Mesothelial cell of epicardium (in vitro differentiated cells): Measurements from ENCODE around the gene PIK3AP1. TPM values are rescaled to one million over a fixed set of nuclear protein-coding genes. Genes with fewer than 3 reads are reported as not detected.

Experiments
- DNase-seq, 2 experiments: peaks; one replicate each; pipeline ENCODE4 v3.0.0; 2021; ENCODE audit warnings: low spot score in 2 of 2; ENCODE audit not compliant: unreplicated experiment in 2 of 2
- H3K27ac Mint-ChIP-seq: 2 replicates; pipeline ENCODE4 v1.8.0; 2021; ENCODE audit warnings: mixed read lengths
- H3K27me3 Mint-ChIP-seq: 2 replicates; pipeline ENCODE4 v1.8.0; 2021; ENCODE audit warnings: low read depth, mixed read lengths
- H3K36me3 Mint-ChIP-seq: 2 replicates; pipeline ENCODE4 v1.8.0; 2021; ENCODE audit warnings: mixed read lengths
- H3K4me1 Mint-ChIP-seq: 2 replicates; pipeline ENCODE4 v1.8.0; 2021; ENCODE audit warnings: mixed read lengths
- H3K4me3 Mint-ChIP-seq: 2 replicates; pipeline ENCODE4 v1.8.0; 2021; ENCODE audit warnings: mild to moderate bottlenecking, moderate library complexity, mixed read lengths
- H3K9me3 Mint-ChIP-seq: 2 replicates; pipeline ENCODE4 v1.8.0; 2021; ENCODE audit warnings: mixed read lengths
- total RNA-seq: library from RNA; stranded (reverse); gene quantifications from 3 replicates; pipeline ENCODE4 v1.2.1, GENCODE V29; 2021
- TF ChIP-seq, protein P1 (sequence below): fragments of 200-600 bp; sonication (generic); IDR thresholded peaks from one replicate; pipeline ENCODE4 v1.5.0; 2021; ENCODE audit warnings: antibody characterized with exemption; ENCODE audit not compliant: unreplicated experiment

Gene PIK3AP1
- total RNA-seq, 1 donor from 2014 or later: 0.36 TPM

DNA sequence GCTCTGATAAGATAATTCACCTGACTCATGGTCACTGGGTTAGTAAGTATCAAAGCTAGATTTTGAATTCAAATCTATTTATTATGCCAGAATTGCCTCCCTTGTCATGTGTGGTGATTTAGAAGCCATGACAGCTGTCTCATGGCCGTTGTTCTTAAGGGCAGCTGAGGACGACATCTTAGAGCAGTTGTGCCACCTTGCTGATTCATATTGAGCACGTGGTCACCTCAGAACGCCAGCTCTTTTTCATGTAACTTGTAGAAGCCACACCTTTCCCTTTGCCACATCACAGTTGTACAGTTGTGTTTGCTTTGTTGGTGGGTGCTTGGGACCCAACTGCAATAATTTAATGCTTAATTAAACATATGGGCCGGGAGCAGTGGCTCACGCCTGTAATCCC, 4.3 kb upstream of the PIK3AP1 start:
- Mint-ChIP-seq H3K27ac (no peak overlapping the region), H3K4me1 (peaks cover 7% of the 10 kb centered on the region), H3K4me3 (no peak overlapping the region), H3K27me3 (peaks cover 39% of the 10 kb centered on the region), H3K9me3 (no peaks in the 10 kb centered on the region), H3K36me3 (no peaks in the 10 kb centered on the region)
- TF ChIP-seq, protein P1, sequence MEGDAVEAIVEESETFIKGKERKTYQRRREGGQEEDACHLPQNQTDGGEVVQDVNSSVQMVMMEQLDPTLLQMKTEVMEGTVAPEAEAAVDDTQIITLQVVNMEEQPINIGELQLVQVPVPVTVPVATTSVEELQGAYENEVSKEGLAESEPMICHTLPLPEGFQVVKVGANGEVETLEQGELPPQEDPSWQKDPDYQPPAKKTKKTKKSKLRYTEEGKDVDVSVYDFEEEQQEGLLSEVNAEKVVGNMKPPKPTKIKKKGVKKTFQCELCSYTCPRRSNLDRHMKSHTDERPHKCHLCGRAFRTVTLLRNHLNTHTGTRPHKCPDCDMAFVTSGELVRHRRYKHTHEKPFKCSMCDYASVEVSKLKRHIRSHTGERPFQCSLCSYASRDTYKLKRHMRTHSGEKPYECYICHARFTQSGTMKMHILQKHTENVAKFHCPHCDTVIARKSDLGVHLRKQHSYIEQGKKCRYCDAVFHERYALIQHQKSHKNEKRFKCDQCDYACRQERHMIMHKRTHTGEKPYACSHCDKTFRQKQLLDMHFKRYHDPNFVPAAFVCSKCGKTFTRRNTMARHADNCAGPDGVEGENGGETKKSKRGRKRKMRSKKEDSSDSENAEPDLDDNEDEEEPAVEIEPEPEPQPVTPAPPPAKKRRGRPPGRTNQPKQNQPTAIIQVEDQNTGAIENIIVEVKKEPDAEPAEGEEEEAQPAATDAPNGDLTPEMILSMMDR: no peak
- no peak for DNase-seq

DNA sequence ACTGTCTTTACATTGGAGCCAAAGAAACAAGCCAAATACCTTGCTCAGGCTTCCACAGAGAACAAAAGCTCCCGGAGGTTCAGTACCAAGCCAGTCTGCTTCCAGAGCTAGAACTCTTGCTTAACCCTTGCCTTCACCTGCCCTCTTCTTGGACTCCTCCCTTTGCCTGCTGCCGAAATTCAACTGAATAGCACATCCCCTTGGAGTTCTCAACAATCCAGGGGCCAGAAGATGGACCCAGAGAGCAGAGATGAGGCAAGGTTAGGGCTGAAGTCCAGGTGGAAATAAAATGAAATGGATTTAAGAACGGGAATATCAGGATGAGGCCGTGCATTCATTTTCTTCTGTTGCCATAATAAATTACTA, 876 bp upstream of the PIK3AP1 start:
- Mint-ChIP-seq H3K27me3 (peaks cover 64% of the 10 kb centered on the region), H3K27ac (no peak overlapping the region), H3K9me3 (no peaks in the 10 kb centered on the region), H3K36me3 (no peaks in the 10 kb centered on the region), H3K4me1 (peaks cover 7% of the 10 kb centered on the region), H3K4me3 (peak overlapping the region; percentile 73)
- no peak for DNase-seq
- TF ChIP-seq, protein P1: no peak

DNA sequence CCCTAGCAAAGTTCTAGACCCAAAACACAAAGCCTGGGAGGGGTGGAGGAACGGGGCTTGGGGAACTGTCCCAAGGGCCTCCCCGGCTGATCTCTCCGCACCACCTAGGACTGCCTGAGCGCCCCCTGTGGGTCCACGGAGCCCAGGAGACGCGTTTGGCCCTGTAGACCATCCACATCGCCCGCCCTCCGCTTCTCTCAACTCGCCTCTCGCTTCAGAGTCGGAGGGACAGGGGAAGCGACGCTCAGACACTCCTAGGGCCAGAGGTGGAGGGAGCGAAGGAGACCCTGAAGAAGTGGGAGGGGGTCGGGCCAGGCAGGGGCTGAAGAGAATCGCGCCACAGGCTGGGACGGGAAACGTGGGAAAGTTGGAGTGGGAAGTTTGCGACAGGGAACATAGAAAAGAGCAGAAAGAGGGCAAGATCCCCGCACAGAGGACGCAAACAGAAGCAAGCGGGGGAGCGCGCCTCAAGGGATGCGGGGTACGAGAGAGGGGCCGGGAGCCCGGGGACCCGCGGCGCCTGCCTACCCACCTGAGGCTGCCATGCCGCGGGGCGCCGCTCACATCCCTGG, 378 bp downstream of the PIK3AP1 start:
- Mint-ChIP-seq H3K4me3 (peak overlapping the region; percentile 85), H3K4me1 (peaks cover 7% of the 10 kb centered on the region), H3K9me3 (no peaks in the 10 kb centered on the region), H3K36me3 (no peaks in the 10 kb centered on the region), H3K27me3 (peaks cover 61% of the 10 kb centered on the region), H3K27ac (no peak overlapping the region)
- peak; percentile 27 to 45 for DNase-seq
- TF ChIP-seq, protein P1: no peak

DNA sequence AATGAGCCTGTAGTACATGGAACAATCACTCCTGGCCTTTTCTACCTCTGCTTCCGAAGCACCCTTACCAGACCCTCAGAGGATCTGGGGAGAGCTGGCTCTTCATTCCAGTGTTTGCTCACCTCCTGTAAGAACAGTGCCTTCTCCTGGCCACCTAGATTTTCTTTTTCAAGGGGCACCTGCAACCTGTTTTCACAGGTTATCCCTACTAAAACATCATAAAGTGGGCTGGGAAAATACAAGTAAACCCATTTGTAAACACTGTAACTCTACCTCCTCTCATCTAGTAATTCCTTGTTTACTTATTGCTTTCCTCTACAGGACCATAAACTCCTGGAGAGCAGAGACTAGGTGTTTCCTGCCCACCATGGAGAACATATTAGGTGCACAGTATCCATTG, 1.1 kb downstream of the PIK3AP1 start:
- no peaks in the 10 kb centered on the region for H3K9me3 Mint-ChIP-seq
- peaks cover 7% of the 10 kb centered on the region for H3K4me1 Mint-ChIP-seq
- H3K27me3 Mint-ChIP-seq: peaks cover 61% of the 10 kb centered on the region
- H3K4me3 Mint-ChIP-seq: no peak overlapping the region
- TF ChIP-seq, protein P1: no peak
- no peak overlapping the region for H3K27ac Mint-ChIP-seq
- no peak for DNase-seq
- H3K36me3 Mint-ChIP-seq: no peaks in the 10 kb centered on the region

DNA sequence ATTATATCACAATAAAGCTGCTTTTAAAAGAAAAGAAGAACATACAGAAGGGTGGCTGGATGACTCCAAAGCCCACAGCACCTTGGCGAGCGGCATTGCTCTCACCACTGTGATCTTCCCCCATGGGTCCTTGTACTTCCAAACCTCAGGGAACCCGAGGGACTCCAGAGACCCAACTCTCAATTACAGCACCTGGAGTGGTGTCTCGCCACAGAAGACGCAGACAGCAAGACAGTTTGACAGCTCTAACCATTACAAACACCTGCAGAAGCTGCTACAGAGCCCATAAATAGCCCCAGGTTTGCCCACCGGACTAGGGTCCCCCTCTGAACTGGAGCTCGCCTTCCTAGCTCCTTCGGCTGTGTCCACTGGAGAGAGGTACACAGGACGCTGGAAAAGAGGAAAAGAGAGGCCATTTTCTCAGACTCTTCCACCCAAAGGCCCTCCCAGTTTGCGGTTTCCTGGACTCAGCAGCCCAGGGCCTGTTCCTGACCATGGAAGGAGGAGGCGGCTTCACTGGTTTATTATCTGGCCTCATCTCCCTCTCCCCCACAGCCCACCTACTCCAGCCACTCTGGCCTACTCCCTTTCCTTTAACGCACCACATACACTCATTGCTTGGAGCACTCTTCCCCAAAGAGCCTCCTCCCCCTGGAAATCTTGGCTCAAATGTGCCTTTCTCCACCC, 1.9 kb downstream of the PIK3AP1 start:
- Mint-ChIP-seq H3K9me3 (no peaks in the 10 kb centered on the region), H3K36me3 (no peaks in the 10 kb centered on the region), H3K4me3 (no peak overlapping the region), H3K4me1 (peaks cover 7% of the 10 kb centered on the region), H3K27ac (no peak overlapping the region), H3K27me3 (peaks cover 57% of the 10 kb centered on the region)
- TF ChIP-seq, protein P1: no peak
- DNase-seq: no peak
